Heart left ventricle (tissue), 16 donors: Measurements from ENCODE around the gene TBC1D19. TPM values are rescaled to one million over a fixed set of nuclear protein-coding genes. Genes with fewer than 3 reads are reported as not detected.
"Not testable (repeated sequence)": the region's sequence is repeated elsewhere in the genome, so short reads cannot be mapped to it uniquely, and the experiment has no call there.

Experiments used
- ATAC-seq, 4 donors: fragments of 200-7000 bp; cut with Tn5 transposase; one replicate each; pipeline ENCODE4 v1.9.1; 2020 to 2022; ENCODE audit warnings: moderate library complexity in 4 of 4, mild to moderate bottlenecking in 3 of 4, moderate number of reproducible peaks in 1 of 4
- DNase-seq, 5 donors: peaks; one replicate each; pipeline ENCODE4 v3.0.0-alpha.2; 2020
- H3K27ac ChIP-seq, 12 donors: fragments of 200-600 bp; sonication (generic) in 4 of 12; one replicate each; pipeline versions ENCODE4 v1.5.0 to v1.8.0; 2016 to 2022; ENCODE audit warnings: mild to moderate bottlenecking in 2 of 12
- H3K27me3 ChIP-seq, 9 donors: fragments of 200-600 bp; sonication (generic) in 2 of 9; one replicate each; pipeline versions ENCODE4 v1.5.1 to v1.8.0; 2016 to 2022; ENCODE audit warnings: mild to moderate bottlenecking in 3 of 9
- H3K36me3 ChIP-seq, 9 donors: fragments of 200-600 bp; sonication (generic) in 2 of 9; one replicate each; pipeline versions ENCODE4 v1.5.0 to v1.8.0; 2018 to 2022; ENCODE audit warnings: mild to moderate bottlenecking in 2 of 9
- H3K4me1 ChIP-seq, 12 donors: fragments of 200-600 bp; sonication (generic) in 4 of 12; one replicate each; pipeline versions ENCODE4 v1.5.0 to v1.8.0; 2016 to 2022; ENCODE audit warnings: mild to moderate bottlenecking in 3 of 12
- H3K4me3 ChIP-seq, 12 donors: fragments of 200-600 bp; sonication (generic) in 4 of 12; one replicate each; pipeline versions ENCODE4 v1.5.0 to v1.8.0; 2017 to 2022; ENCODE audit warnings: mild to moderate bottlenecking in 9 of 12, moderate library complexity in 4 of 12
- H3K9me3 ChIP-seq, 12 donors: fragments of 200-600 bp; sonication (generic) in 4 of 12; one replicate each; pipeline versions ENCODE4 v1.5.0 to v1.8.0; 2016 to 2022; ENCODE audit warnings: mild to moderate bottlenecking in 1 of 12
- CTCF ChIP-seq, 12 donors: fragments of 200-600 bp; sonication (generic) in 4 of 12; IDR thresholded peaks; one replicate each; pipeline versions ENCODE4 v1.5.0 to v1.8.0; 2018 to 2022; ENCODE audit warnings: antibody characterized with exemption in 12 of 12, mild to moderate bottlenecking in 5 of 12
- POLR2A ChIP-seq, 2 donors: fragments of 450-650 bp; IDR thresholded peaks; one replicate each; pipeline ENCODE4 v1.6.1; 2017; ENCODE audit warnings: antibody characterized with exemption in 2 of 2, mild to moderate bottlenecking in 2 of 2, moderate library complexity in 2 of 2
- WGBS, 4 donors: extraction: QIAGEN DNeasy Blood & Tissue Kit in 2 of 4; methylation state at CpG; one replicate each; pipeline versions ENCODE4 v1.1.5 to v1.1.7; 2013 to 2018; 5-methylcytosine and 5-hydroxymethylcytosine counted together
- intact Hi-C, 10 donors: fragments of 100-400 bp; cut with DNase I; formaldehyde crosslinking; loops; one replicate each; pipeline versions ENCODE4 v1.11.1 to v1.14.2; 2022
- polyA plus RNA-seq, 2 donors: library from polyadenylated mRNA; stranded (reverse); fragments of 200-250 nt; gene quantifications; one replicate each; pipeline ENCODE4 v1.2.3, GENCODE V29; 2013
- total RNA-seq, 9 donors: library from RNA; depleted of rRNA in 2 of 9; stranded (reverse); fragments of >200 nt in 2 of 9; fragmentation: NEBNext Ultra II Directional in 3 of 9; extraction: Animal tissue kit (Norgen Biotek cat#: 25700) in 3 of 9; gene quantifications; one replicate each; pipeline versions ENCODE4 v1.1.0 to v1.2.4, GENCODE V29; 2016 to 2023
- donor health status: ischemic (EF 13 %, LVEDD 7.1; RV severe dilation, severe dysfunction).
- donor health status: healthy with polysubstance abuse.
- donor health status: DM: no; HTN: yes; CAD: no.
- donor health status: DM: no; HTN: no; CAD: no.
- donor health status: ischemic (EF 25% LVEDD 6.9; RV normal size, moderate dysfunction).
- donor health status: ischemic (EF 25% LVEDD 5.7; RV mildly dilated, moderate dysfunction).
- donor health status: healthy.
- donor health status: DM: yes; HTN: yes; CAD: no.
- donor health status: ischemic (EF 35%, LVEDD 5.7; RV mildly dilated, moderate dysfunction).
- donor health status: nonischemic (EF 11% LVEDD 7.7; RV severe dilation, severe dysfunction).
- donor health status: DM: yes; HTN: yes; CAD: no.
- donor health status: PGD.
- donor health status: ischemic (EF 29% LVEDD 5.4; RV normal size, mild dysfunction).
- donor health status: nonischemic (EF 23%, LVEDD 6.1; RV moderate dilation, normal function).

Gene TBC1D19
- total and polyA plus RNA-seq, 11 donors = 1.7 to 10.9 (median 9.2) TPM

DNA sequence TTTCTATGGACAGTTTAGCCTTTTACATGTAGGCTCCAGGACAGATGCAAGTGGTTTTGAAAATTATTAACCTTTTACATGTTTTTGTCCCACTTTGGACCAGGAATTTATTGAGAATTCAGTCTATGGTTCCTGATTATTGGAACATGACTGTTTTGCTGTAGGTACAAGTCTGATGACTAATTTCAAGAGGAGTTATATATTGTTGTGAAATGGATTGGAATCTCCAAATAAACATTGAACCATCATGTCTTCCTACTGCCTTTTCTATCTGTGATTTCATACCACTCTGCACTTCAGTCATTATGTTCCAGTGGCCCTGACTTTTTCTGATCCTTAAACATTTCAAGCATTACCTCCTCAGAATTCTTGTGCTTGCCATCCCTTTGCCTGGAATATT, 35.9 kb downstream of the TBC1D19 start:
- ATAC-seq (no peak), DNase-seq (no peak)
- Histone ChIP-seq H3K4me3 (no peak overlapping the region), H3K27me3 (no peaks in the 10 kb centered on the region), H3K9me3 (no peaks in the 10 kb centered on the region), H3K27ac (no peak overlapping the region), H3K36me3 (peaks cover 0 to 14% (median 0%) of the 10 kb centered on the region in 9 donors), H3K4me1 (peaks cover 0 to 5% (median 0%) of the 10 kb centered on the region in 12 donors)
- intact Hi-C loops = no loop called here
- TF ChIP-seq POLR2A (IDR thresholded peaks at IDR 0.05) (no peak), CTCF (IDR thresholded peaks at IDR 0.05) (no peak)

- no peak for DNase-seq
- Histone ChIP-seq H3K4me1 (peaks cover 0 to 5% (median 0%) of the 10 kb centered on the region in 12 donors), H3K36me3 (peaks cover 0 to 13% (median 0%) of the 10 kb centered on the region in 9 donors), H3K27ac (no peak overlapping the region), H3K27me3 (no peaks in the 10 kb centered on the region), H3K4me3 (no peak overlapping the region), H3K9me3 (no peaks in the 10 kb centered on the region)
- TF ChIP-seq POLR2A (IDR thresholded peaks at IDR 0.05) (no peak), CTCF (IDR thresholded peaks at IDR 0.05) (no peak)
- intact Hi-C loops = no loop called here
- 94 to 98% (median 96%) methylated on average over 3 of the region's 3 CpGs for WGBS, 4 donors
- ATAC-seq = no peak
Measured at GRCh38 chr4:26621366-26621765, 37.5 kb downstream of the TBC1D19 start.

DNA sequence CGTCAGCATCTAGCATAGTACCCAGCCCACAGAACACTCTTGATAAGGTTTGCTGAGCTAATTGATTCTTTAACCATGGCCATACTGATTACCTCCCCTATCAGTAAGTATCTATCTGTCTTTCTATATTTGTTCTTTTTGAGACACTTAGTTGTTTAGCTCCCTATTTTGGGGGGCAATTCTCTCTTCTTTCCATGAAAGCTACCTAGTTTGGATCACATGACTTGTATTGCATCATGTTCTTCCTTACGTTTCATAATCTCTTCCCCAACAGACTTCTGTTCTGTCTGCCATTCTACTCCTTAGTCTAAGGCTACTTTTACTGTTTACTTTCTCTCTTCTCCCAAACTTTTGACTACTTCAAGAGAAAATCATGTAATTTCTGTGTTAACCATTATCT, 39.0 kb downstream of the TBC1D19 start:
- TF ChIP-seq POLR2A (IDR thresholded peaks at IDR 0.05) (no peak), CTCF (IDR thresholded peaks at IDR 0.05) (no peak)
- Histone ChIP-seq H3K9me3 (peaks cover 0 to under 1% (median 0%) of the 10 kb centered on the region in 12 donors), H3K27ac (no peak overlapping the region), H3K36me3 (peaks cover 0 to 13% (median 0%) of the 10 kb centered on the region in 9 donors), H3K4me1 (peaks cover 0 to 5% (median 0%) of the 10 kb centered on the region in 12 donors), H3K27me3 (no peaks in the 10 kb centered on the region), H3K4me3 (no peak overlapping the region)
- ATAC-seq (no peak), DNase-seq (no peak)
- WGBS, 4 donors = 79 to 85% (median 80%) methylated on average over 2 of the region's 2 CpGs
- intact Hi-C loops = no loop called here

DNA sequence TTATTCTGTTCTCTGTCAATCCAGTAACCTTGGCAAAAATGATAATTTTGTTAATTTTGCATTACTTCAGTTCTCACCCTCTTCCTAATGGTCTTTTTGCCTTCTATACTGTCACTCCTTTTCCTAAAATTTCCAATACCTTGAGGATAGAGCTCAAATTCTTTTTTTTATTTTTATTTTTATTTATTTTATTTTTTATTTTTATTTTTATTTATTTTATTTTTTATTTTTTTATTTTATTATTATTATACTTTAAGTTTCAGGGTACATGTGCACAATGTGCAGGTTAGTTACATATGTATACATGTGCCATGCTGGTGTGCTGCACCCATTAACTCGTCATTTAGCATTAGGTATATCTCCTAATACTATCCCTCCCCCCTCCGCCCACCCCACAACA, 42.8 kb downstream of the TBC1D19 start:
- H3K9me3 ChIP-seq, H3K4me1 ChIP-seq, H3K27ac ChIP-seq, H3K27me3 ChIP-seq, H3K4me3 ChIP-seq, ATAC-seq, intact Hi-C loops, DNase-seq: not testable (repeated sequence)
- H3K36me3 ChIP-seq = peaks cover 0 to 11% (median 0%) of the 10 kb centered on the region in 9 donors
- 98 to 100% (median 100%) methylated on average over 1 to 2 of the region's 2 CpGs for WGBS, 4 donors

DNA sequence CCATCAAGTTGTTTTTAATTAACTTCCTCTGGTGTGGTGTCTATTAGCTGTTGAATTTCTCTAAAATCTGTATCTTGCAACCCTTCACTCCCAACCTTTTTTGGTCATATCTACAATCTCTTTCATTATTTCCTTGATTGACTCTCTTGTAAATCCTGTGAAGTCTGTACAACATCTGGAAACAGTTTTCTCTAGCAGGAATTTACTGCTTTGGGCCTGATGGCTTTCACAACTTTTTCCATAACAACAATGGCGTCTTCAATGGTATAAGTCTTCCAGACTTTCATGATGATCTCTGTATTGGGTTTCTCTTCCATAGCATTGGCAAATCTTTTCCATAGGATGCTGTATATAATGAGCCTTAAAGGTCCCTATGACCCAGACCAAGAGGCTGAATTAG, 49.0 kb downstream of the TBC1D19 start:
- Histone ChIP-seq H3K4me3 (no peak overlapping the region), H3K27ac (no peak overlapping the region), H3K4me1 (no peaks in the 10 kb centered on the region), H3K27me3 (no peaks in the 10 kb centered on the region), H3K36me3 (peaks cover 0 to 20% (median 8%) of the 10 kb centered on the region in 9 donors), H3K9me3 (peaks cover 0 to 4% (median 0%) of the 10 kb centered on the region in 12 donors)
- TF ChIP-seq CTCF (IDR thresholded peaks at IDR 0.05) = no peak
- TF ChIP-seq POLR2A (IDR thresholded peaks at IDR 0.05) = no peak
- no peak for ATAC-seq
- intact Hi-C loops = no loop called here
- WGBS, 4 donors = 94 to 98% (median 96%) methylated on average over 1 of the region's 1 CpG
- DNase-seq = no peak
